Right lobe of liver (tissue), 4 donors: ENCODE measurements around the gene KLHDC8B.

Source experiments
- CTCF ChIP-seq, 4 donors: fragments of 200-600 bp in 3 of 4; fragments of 450-650 bp in 1 of 4; IDR thresholded peaks; one replicate each; pipeline versions ENCODE4 v1.5.1 to v1.8.0; 2016 to 2022; ENCODE audit warnings: antibody characterized with exemption in 4 of 4, mild to moderate bottlenecking in 2 of 4
- POLR2A ChIP-seq: fragments of 450-650 bp; IDR thresholded peaks from one replicate; pipeline ENCODE4 v1.6.1; 2017; ENCODE audit warnings: antibody characterized with exemption, mild to moderate bottlenecking
- donor health status: DM: no; HTN: no; CAD: no.
- donor health status: DM: no; HTN: no; CAD: no.
- donor health status: DM: no; HTN: yes; CAD: no.

GRCh38 chr3:49165771-49166751, 5.3 kb upstream of the KLHDC8B start, which contains the start of gene CCDC71:
- TF ChIP-seq POLR2A (peak; percentile 58), CTCF (IDR thresholded peaks at IDR 0.05) (no peak)
